Body of pancreas (tissue), 4 donors: ENCODE results near the gene IFT22.

ENCODE experiments used
- CTCF ChIP-seq, 7 experiments: fragments of 450-650 bp in 4 of 7; fragments of 200-600 bp in 3 of 7; sonication (generic) in 3 of 7; IDR thresholded peaks; one replicate each; pipeline ENCODE4 v1.5.1; 2016 to 2019; ENCODE audit warnings: antibody characterized with exemption in 7 of 7
- POLR2A ChIP-seq, 3 donors: fragments of 450-650 bp; IDR thresholded peaks; one replicate each; pipeline ENCODE4 v1.6.1; 2016; ENCODE audit warnings: antibody characterized with exemption in 3 of 3, mild to moderate bottlenecking in 2 of 3

DNA sequence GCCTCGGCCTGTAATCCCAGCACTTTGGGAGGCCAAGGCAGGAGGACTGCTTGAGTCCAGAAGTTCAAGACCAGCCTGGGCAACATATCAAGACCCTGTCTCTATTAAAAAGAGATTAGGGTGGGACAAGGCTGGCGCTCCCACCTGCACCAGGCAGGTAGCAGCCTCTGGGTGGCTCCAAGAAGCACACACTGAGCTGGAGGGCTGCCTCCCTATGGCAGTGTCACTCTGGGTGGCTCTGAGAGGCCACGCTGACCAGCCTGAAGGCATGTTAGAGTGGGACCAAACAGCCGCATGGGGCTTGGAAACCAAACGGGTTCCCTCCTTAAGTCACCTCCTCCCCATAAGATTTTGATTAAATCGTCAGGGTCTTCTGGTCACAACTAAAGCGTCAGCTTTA lies 21.3 kb upstream of the IFT22 start:
- no peak for TF ChIP-seq CTCF (IDR thresholded peaks at IDR 0.05)
- TF ChIP-seq POLR2A (IDR thresholded peaks at IDR 0.05): no peak
